Daoy (cell line): ENCODE measurements around the gene KCTD15. TPM values are rescaled to one million over a fixed set of nuclear protein-coding genes. Genes with fewer than 3 reads are reported as not detected.

Source experiments
- DNase-seq: peaks from one replicate; pipeline ENCODE4 v3.0.0-alpha.2; 2015; ENCODE audit warnings: low read depth
- total RNA-seq: library from RNA; depleted of rRNA; stranded (reverse); fragments of >200 nt; shearing (Covaris generic); gene quantifications from 2 replicates; pipeline ENCODE4 v1.2.3, GENCODE V29; 2014; rRNA removed

KCTD15 gene
- total RNA-seq, 1 experiment from 2014 or later: 43.3 TPM

DNA sequence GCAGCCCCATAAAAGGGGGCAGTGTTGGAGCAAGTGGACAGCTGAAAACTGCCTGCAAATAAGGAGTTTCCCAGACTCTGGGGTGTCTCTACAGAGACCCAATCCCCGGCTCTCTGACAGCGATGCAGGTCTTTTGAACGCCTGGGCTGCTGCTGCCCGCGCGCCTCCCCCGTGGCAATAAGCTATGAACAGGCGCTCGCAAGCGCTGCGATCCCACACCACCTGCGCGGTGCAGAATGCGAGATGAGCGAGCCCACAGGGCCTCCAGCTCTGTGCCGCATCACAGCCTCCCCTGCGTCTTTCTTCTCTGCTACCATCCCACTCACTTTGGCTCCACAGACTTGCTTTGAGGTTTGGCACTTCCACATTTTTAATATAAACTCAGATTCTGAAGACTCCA, 62.3 kb downstream of the KCTD15 start:
- no peak for DNase-seq

GRCh38 chr19:33860312-33861090, 63.8 kb downstream of the KCTD15 start:
- no peak for DNase-seq

DNA sequence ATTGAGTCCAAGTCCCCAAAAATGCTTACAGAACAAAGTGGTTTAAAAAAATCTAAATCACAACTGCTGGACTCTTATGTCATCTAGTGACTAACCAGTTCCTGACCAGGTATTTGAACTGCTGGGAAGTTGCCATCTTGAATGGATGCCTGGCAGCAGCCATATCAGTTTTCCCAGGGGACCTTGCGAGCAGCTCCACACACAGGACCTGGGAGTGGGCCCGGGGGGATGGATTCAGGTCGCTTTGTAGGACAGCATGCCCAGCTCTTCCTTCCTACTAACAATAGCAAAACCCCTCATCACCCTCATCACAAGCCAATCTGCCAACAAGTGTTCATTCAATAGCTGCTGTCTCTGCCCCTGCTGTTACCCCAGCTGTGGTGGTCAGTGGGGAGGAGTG, 65.3 kb downstream of the KCTD15 start:
- DNase-seq: no peak

DNA sequence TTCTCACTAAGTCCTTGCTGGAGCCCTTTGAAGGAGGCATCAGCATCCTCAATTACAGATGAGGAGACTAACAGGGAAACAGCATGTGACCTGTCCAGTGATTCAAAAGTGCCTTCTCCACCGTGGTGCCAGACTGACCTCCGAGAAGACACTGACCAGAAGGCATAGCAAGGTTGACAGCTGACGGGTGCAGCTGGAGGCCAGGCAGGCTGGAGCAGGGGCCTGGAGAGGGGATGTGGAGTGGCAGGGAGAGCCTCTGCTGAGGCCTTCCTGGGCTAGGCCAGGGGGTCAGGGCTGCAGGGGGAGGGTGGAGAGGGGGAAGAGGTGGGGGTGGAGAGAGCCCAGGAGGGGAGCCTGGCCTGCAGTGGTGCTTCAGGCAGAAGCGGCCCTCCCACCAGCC, 66.3 kb downstream of the KCTD15 start:
- DNase-seq: no peak

- no peak for DNase-seq
Measured at GRCh38 chr19:33863436-33863835, 66.8 kb downstream of the KCTD15 start.

DNA sequence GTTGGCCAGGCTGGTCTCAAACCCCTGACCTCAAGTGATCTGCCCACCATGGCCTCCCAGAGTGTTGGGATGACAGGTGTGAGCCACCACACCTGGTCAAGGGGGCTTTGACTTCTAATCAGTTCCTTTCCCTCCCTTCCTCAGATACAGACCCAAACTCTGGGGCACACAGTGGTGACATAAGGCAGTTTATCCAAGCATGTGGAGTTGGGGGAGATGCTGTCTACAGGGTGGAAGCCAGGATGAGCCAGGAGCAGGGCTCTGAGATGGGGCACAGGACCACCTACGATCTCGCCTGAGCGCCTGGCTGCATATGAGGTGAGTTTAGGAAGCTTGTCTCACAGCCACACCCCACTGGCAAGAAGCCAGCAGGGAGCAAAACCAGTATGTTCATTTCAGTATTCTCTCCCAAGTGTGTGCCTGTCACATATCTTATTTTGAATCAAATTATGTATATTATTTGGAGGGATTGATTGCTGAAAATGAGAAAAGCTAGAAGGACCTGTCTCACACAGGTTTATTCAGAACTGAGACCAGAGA, 67.7 kb downstream of the KCTD15 start:
- DNase-seq: no peak

- DNase-seq: no peak
Measured at GRCh38 chr19:33865306-33865705, 68.6 kb downstream of the KCTD15 start.

Other genes with a start within 250 kb of the KCTD15 start
- 0.06 and 0.29 TPM in 2 replicates for gene CHST8, start 174.9 kb upstream of the KCTD15 start, total RNA-seq